Liver (tissue), 9 donors: ENCODE measurements around the gene PANK2. TPM values are rescaled to one million over a fixed set of nuclear protein-coding genes. Genes with fewer than 3 reads are reported as not detected.
"Not testable (repeated sequence)": the region's sequence is repeated elsewhere in the genome, so short reads cannot be mapped to it uniquely, and the experiment has no call there.

Source experiments
- DNase-seq: peaks from one replicate; pipeline ENCODE4 v3.0.0-alpha.2; 2017; ENCODE audit warnings: low spot score
- H3K27ac ChIP-seq, 2 donors: one replicate each; pipeline ENCODE4 v1.7.0; 2013; ENCODE audit warnings: inconsistent platforms in 2 of 2, low read length in 2 of 2, control low read depth in 1 of 2, low read depth in 1 of 2, mild to moderate bottlenecking in 1 of 2
- H3K27me3 ChIP-seq, 4 donors: one replicate each; pipeline versions ENCODE4 v1.6.1 to v1.7.0; 2013; ENCODE audit warnings: low read length in 3 of 4, inconsistent platforms in 1 of 4, mild to moderate bottlenecking in 1 of 4, moderate library complexity in 1 of 4; ENCODE audit not compliant: control insufficient read depth in 4 of 4, insufficient read depth in 4 of 4
- H3K36me3 ChIP-seq, 4 donors: one replicate each; pipeline versions ENCODE4 v1.6.1 to v1.7.0; 2013; ENCODE audit warnings: low read length in 3 of 4, mild to moderate bottlenecking in 3 of 4, low read depth in 1 of 4, moderate library complexity in 1 of 4; ENCODE audit not compliant: control insufficient read depth in 4 of 4, insufficient read depth in 3 of 4
- H3K4me1 ChIP-seq, 4 donors: one replicate each; pipeline versions ENCODE4 v1.6.1 to v1.7.0; 2013; ENCODE audit warnings: low read length in 3 of 4, mild to moderate bottlenecking in 3 of 4, moderate library complexity in 1 of 4; ENCODE audit not compliant: control insufficient read depth in 4 of 4, insufficient read depth in 4 of 4
- H3K4me3 ChIP-seq, 3 donors: one replicate each; pipeline versions ENCODE4 v1.6.1 to v1.7.0; 2013; ENCODE audit warnings: low read length in 3 of 3, control low read depth in 1 of 3, low read depth in 1 of 3, mild to moderate bottlenecking in 1 of 3
- H3K9ac ChIP-seq, 2 donors: one replicate each; pipeline ENCODE4 v1.7.0; 2013; ENCODE audit warnings: low read length in 2 of 2, mild to moderate bottlenecking in 2 of 2, moderate library complexity in 2 of 2, control low read depth in 1 of 2, low read depth in 1 of 2
- H3K9me3 ChIP-seq, 4 donors: one replicate each; pipeline versions ENCODE4 v1.6.1 to v1.7.0; 2013; ENCODE audit warnings: low read length in 3 of 4; ENCODE audit not compliant: control insufficient read depth in 4 of 4
- CTCF ChIP-seq: fragments of 150-350 bp; IDR thresholded peaks from 2 replicates; pipeline ENCODE4 v1.5.1; 2017; ENCODE audit warnings: improper control_type of control experiment, low read depth, low read length; ENCODE audit not compliant: missing input control
- EGR1 ChIP-seq, 2 donors: IDR thresholded peaks; 2 replicates each; pipeline ENCODE4 v1.6.1; 2016 to 2018; ENCODE audit warnings: antibody characterized with exemption in 2 of 2, low read depth in 2 of 2
- FOXA1 ChIP-seq: IDR thresholded peaks from 2 replicates; pipeline ENCODE4 v1.6.1; 2016; ENCODE audit warnings: antibody characterized with exemption
- FOXA2 ChIP-seq: IDR thresholded peaks from 2 replicates; pipeline ENCODE4 v1.6.1; 2016; ENCODE audit warnings: antibody characterized with exemption
- GABPA ChIP-seq, 2 donors: IDR thresholded peaks in 1 of 2; conservative IDR thresholded peaks in 1 of 2; 2 replicates each; pipeline ENCODE4 v1.6.1; 2016; ENCODE audit warnings: antibody characterized with exemption in 2 of 2, mild to moderate bottlenecking in 1 of 2, moderate library complexity in 1 of 2
- HNF4A ChIP-seq, 2 donors: conservative IDR thresholded peaks; 2 replicates each; pipeline ENCODE4 v1.6.1; 2016; ENCODE audit warnings: antibody characterized with exemption in 2 of 2, mild to moderate bottlenecking in 2 of 2
- NR2F2 ChIP-seq: IDR thresholded peaks from 2 replicates; pipeline ENCODE4 v1.6.1; 2016; ENCODE audit warnings: antibody characterized with exemption
- RAD21 ChIP-seq, 2 donors: IDR thresholded peaks; 2 replicates each; pipeline ENCODE4 v1.6.1; 2016; ENCODE audit warnings: antibody characterized with exemption in 2 of 2, mild to moderate bottlenecking in 2 of 2
- RXRA ChIP-seq, 2 donors: IDR thresholded peaks; 2 replicates each; pipeline ENCODE4 v1.6.1; 2017 to 2018; ENCODE audit warnings: antibody characterized with exemption in 2 of 2, mild to moderate bottlenecking in 1 of 2
- SP1 ChIP-seq: IDR thresholded peaks from 2 replicates; pipeline ENCODE4 v1.6.1; 2018; ENCODE audit warnings: antibody characterized with exemption, mild to moderate bottlenecking
- TAF1 ChIP-seq: conservative IDR thresholded peaks from 2 replicates; pipeline ENCODE4 v1.6.1; 2016; ENCODE audit warnings: antibody characterized with exemption, mild to moderate bottlenecking
- YY1 ChIP-seq: IDR thresholded peaks from 2 replicates; pipeline ENCODE4 v1.6.1; 2016; ENCODE audit warnings: antibody characterized with exemption, mild to moderate bottlenecking
- WGBS: extraction: QIAGEN DNeasy Blood & Tissue Kit; methylation state at CpG from one replicate; pipeline ENCODE4 v1.1.7; 2013; 5-methylcytosine and 5-hydroxymethylcytosine counted together
- polyA plus RNA-seq, 2 donors: library from polyadenylated mRNA; stranded (reverse) in 1 of 2; unstranded in 1 of 2; fragments of 200-250 nt in 1 of 2; fragments of >200 nt in 1 of 2; fragmentation: Nextera tagmentation in 1 of 2; extraction: Ambion mirVana in 1 of 2; gene quantifications; one replicate each; pipeline versions ENCODE4 v1.2.1 to v1.2.3, GENCODE V29; 2013 to 2015
- total RNA-seq, 2 donors: library from RNA; depleted of rRNA; stranded (reverse); fragments of >200 nt; gene quantifications; one replicate each; pipeline ENCODE4 v1.2.3, GENCODE V29; 2014
- TF ChIP-seq, protein P1 (sequence below): IDR thresholded peaks from 2 replicates; pipeline ENCODE4 v1.6.1; 2016; ENCODE audit warnings: antibody characterized with exemption
- TF ChIP-seq, protein P2 (sequence below): IDR thresholded peaks from 2 replicates; pipeline ENCODE4 v1.6.1; 2016; ENCODE audit warnings: antibody characterized with exemption, mild to moderate bottlenecking
- TF ChIP-seq, protein P3 (sequence below): IDR thresholded peaks from 2 replicates; pipeline ENCODE4 v1.6.1; 2016; ENCODE audit warnings: antibody characterized with exemption
- TF ChIP-seq, protein P4 (sequence below): IDR thresholded peaks from 2 replicates; pipeline ENCODE4 v1.6.1; 2016; ENCODE audit warnings: antibody characterized with exemption
- donor health status: healthy.
- donor health status: healthy.
- donor health status: healthy.
- donor health status: healthy.
- donor health status: healthy.

Gene PANK2
- total and polyA plus RNA-seq, 4 donors, result 10.6 to 27.7 (median 15.9) TPM

- TF ChIP-seq GABPA (IDR thresholded peaks at IDR 0.05 in 1 of 2, conservative IDR thresholded peaks at IDR 0.05 in 1 of 2), result no peak
- no peak for TF ChIP-seq FOXA1
- no peak for TF ChIP-seq YY1
These were observed 13.2 kb upstream of the PANK2 start (continued) for GRCh38 chr20:3876000-3876399.

- no peak for TF ChIP-seq FOXA1
- TF ChIP-seq HNF4A (conservative IDR thresholded peaks at IDR 0.05), result no peak
- TF ChIP-seq, protein P1, sequence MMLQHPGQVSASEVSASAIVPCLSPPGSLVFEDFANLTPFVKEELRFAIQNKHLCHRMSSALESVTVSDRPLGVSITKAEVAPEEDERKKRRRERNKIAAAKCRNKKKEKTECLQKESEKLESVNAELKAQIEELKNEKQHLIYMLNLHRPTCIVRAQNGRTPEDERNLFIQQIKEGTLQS, result no peak
- TF ChIP-seq RAD21 (IDR thresholded peaks at IDR 0.05), result no peak
- TF ChIP-seq YY1, result no peak
- TF ChIP-seq TAF1, result no peak
- no peak for TF ChIP-seq FOXA2
- TF ChIP-seq EGR1 (IDR thresholded peaks at IDR 0.05; ENCODE audit: low read depth in 2 of 2), result no peak
- TF ChIP-seq, protein P2, sequence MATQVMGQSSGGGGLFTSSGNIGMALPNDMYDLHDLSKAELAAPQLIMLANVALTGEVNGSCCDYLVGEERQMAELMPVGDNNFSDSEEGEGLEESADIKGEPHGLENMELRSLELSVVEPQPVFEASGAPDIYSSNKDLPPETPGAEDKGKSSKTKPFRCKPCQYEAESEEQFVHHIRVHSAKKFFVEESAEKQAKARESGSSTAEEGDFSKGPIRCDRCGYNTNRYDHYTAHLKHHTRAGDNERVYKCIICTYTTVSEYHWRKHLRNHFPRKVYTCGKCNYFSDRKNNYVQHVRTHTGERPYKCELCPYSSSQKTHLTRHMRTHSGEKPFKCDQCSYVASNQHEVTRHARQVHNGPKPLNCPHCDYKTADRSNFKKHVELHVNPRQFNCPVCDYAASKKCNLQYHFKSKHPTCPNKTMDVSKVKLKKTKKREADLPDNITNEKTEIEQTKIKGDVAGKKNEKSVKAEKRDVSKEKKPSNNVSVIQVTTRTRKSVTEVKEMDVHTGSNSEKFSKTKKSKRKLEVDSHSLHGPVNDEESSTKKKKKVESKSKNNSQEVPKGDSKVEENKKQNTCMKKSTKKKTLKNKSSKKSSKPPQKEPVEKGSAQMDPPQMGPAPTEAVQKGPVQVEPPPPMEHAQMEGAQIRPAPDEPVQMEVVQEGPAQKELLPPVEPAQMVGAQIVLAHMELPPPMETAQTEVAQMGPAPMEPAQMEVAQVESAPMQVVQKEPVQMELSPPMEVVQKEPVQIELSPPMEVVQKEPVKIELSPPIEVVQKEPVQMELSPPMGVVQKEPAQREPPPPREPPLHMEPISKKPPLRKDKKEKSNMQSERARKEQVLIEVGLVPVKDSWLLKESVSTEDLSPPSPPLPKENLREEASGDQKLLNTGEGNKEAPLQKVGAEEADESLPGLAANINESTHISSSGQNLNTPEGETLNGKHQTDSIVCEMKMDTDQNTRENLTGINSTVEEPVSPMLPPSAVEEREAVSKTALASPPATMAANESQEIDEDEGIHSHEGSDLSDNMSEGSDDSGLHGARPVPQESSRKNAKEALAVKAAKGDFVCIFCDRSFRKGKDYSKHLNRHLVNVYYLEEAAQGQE, result no peak
- TF ChIP-seq RXRA (IDR thresholded peaks at IDR 0.05), result no peak
- TF ChIP-seq, protein P3, sequence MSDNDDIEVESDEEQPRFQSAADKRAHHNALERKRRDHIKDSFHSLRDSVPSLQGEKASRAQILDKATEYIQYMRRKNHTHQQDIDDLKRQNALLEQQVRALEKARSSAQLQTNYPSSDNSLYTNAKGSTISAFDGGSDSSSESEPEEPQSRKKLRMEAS, result no peak
- TF ChIP-seq, protein P4, sequence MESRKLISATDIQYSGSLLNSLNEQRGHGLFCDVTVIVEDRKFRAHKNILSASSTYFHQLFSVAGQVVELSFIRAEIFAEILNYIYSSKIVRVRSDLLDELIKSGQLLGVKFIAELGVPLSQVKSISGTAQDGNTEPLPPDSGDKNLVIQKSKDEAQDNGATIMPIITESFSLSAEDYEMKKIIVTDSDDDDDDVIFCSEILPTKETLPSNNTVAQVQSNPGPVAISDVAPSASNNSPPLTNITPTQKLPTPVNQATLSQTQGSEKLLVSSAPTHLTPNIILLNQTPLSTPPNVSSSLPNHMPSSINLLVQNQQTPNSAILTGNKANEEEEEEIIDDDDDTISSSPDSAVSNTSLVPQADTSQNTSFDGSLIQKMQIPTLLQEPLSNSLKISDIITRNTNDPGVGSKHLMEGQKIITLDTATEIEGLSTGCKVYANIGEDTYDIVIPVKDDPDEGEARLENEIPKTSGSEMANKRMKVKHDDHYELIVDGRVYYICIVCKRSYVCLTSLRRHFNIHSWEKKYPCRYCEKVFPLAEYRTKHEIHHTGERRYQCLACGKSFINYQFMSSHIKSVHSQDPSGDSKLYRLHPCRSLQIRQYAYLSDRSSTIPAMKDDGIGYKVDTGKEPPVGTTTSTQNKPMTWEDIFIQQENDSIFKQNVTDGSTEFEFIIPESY, result no peak
- no peak for TF ChIP-seq NR2F2
- TF ChIP-seq SP1, result no peak
- TF ChIP-seq CTCF, result no peak
- Histone ChIP-seq H3K4me1 (no peaks in the 10 kb centered on the region), H3K27ac (no peak overlapping the region), H3K9ac (no peak overlapping the region), H3K4me3 (no peak overlapping the region), H3K36me3 (peaks cover 0 to 14% (median 9%) of the 10 kb centered on the region in 4 donors), H3K9me3 (no peaks in the 10 kb centered on the region), H3K27me3 (no peaks in the 10 kb centered on the region)
- DNase-seq, result no peak
These were observed 12.5 kb upstream of the PANK2 start for GRCh38 chr20:3876676-3877075.

GRCh38 chr20:3878921-3879274, 10.3 kb upstream of the PANK2 start:
- H3K9me3 ChIP-seq, H3K27me3 ChIP-seq, H3K27ac ChIP-seq, H3K4me1 ChIP-seq, H3K36me3 ChIP-seq, H3K9ac ChIP-seq, H3K4me3 ChIP-seq, DNase-seq: not testable (repeated sequence)
- 98% methylated on average over 4 of the region's 4 CpGs for WGBS
